ENCODE measurements around the gene SEMA6A. TPM values are rescaled to one million over a fixed set of nuclear protein-coding genes. Genes with fewer than 3 reads are reported as not detected.

Gene SEMA6A
- total RNA-seq, 1 donor from 2014 or later, result 17.8 TPM

DNA sequence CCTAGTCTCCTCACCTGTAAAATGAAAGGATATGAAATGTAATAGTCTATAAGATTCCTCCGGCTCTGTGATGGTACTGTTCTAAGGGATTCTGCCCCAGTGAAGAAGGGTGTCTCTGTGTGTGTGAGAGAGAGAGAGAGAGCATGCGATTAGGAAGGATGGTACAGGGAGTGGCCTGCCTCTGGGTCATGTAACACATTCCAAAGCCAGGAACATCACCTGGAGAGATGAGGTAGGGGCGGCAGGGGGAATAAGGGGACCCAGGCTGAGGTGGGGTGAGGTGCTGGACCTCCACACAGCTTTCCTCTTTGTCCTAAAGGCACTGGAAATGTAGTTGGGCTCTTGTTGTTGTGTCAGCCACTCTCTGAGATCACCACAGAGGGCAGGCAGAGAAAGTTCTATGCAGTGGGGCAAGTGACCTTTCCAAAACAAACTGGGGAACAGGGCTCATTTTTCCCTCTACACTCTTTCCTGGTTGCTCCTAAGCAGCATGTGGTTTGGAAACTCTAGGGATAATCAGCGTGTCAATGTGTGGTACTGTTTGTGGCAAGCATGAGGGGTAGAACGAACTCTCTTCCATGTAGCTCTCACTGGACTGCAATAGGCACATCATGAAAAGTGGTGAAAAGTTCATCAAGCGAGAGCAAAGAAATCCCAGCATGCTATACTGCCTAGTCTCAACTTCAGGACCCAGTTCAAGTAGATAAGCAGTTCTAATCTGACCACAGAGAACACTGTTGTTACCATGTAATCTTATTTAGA lies 65.0 kb downstream of the SEMA6A start:
- Histone ChIP-seq H3K27ac (no peak overlapping the region), H3K27me3 (no peaks in the 10 kb centered on the region), H3K4me3 (no peak overlapping the region), H3K36me3 (no peaks in the 10 kb centered on the region), H3K9me3 (no peaks in the 10 kb centered on the region), H3K4me1 (no peaks in the 10 kb centered on the region)
- DNase-seq (ENCODE audit: low spot score in 2 of 2), result no peak
- TF ChIP-seq, protein P1, sequence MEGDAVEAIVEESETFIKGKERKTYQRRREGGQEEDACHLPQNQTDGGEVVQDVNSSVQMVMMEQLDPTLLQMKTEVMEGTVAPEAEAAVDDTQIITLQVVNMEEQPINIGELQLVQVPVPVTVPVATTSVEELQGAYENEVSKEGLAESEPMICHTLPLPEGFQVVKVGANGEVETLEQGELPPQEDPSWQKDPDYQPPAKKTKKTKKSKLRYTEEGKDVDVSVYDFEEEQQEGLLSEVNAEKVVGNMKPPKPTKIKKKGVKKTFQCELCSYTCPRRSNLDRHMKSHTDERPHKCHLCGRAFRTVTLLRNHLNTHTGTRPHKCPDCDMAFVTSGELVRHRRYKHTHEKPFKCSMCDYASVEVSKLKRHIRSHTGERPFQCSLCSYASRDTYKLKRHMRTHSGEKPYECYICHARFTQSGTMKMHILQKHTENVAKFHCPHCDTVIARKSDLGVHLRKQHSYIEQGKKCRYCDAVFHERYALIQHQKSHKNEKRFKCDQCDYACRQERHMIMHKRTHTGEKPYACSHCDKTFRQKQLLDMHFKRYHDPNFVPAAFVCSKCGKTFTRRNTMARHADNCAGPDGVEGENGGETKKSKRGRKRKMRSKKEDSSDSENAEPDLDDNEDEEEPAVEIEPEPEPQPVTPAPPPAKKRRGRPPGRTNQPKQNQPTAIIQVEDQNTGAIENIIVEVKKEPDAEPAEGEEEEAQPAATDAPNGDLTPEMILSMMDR (IDR thresholded peaks at IDR 0.05), result no peak
- intact Hi-C loops (cut with DNase I), result no loop called here

DNA sequence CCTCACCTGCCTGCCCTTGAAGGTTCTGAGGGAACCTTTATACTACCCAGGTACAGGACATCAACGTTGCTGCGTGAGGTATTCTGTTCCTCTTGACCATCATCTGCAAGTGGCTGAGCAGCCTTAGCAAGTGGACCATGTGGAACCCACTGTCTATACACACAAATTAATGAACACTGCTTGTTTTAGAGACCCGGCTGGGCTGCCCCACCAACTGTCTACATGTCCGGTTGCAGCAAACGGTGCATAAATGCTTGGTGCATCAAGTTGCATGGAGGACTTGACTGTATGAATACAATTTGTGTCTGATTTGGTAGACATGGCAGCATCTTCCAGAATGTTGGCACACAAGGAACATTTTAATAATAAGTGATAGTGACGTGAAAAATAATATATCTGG lies 65.8 kb downstream of the SEMA6A start:
- intact Hi-C loops (cut with DNase I), result no loop called here
- TF ChIP-seq, protein P1 (IDR thresholded peaks at IDR 0.05), result no peak
- Histone ChIP-seq H3K36me3 (no peaks in the 10 kb centered on the region), H3K4me1 (no peaks in the 10 kb centered on the region), H3K27ac (no peak overlapping the region), H3K27me3 (no peaks in the 10 kb centered on the region), H3K4me3 (no peak overlapping the region), H3K9me3 (no peaks in the 10 kb centered on the region)
- no peak for DNase-seq (ENCODE audit: low spot score in 2 of 2)

GRCh38 chr5:116507941-116508655 lies 66.5 kb downstream of the SEMA6A start:
- Histone ChIP-seq H3K27ac (no peak overlapping the region), H3K4me3 (no peak overlapping the region), H3K4me1 (no peaks in the 10 kb centered on the region), H3K27me3 (no peaks in the 10 kb centered on the region), H3K9me3 (no peaks in the 10 kb centered on the region), H3K36me3 (no peaks in the 10 kb centered on the region)
- TF ChIP-seq, protein P1 (IDR thresholded peaks at IDR 0.05), result no peak
- intact Hi-C loops (cut with DNase I), result no loop called here
- no peak for DNase-seq (ENCODE audit: low spot score in 2 of 2)

- TF ChIP-seq, protein P1 (IDR thresholded peaks at IDR 0.05), result no peak
- Histone ChIP-seq H3K36me3 (no peaks in the 10 kb centered on the region), H3K27me3 (no peaks in the 10 kb centered on the region), H3K4me1 (no peaks in the 10 kb centered on the region), H3K9me3 (no peaks in the 10 kb centered on the region), H3K27ac (no peak overlapping the region), H3K4me3 (no peak overlapping the region)
- intact Hi-C loops (cut with DNase I), result no loop called here
- no peak for DNase-seq (ENCODE audit: low spot score in 2 of 2)
Measured at GRCh38 chr5:116507051-116507537, 67.5 kb downstream of the SEMA6A start.

GRCh38 chr5:116506488-116506887 lies 68.1 kb downstream of the SEMA6A start:
- TF ChIP-seq, protein P1 (IDR thresholded peaks at IDR 0.05), result no peak
- no peak for DNase-seq (ENCODE audit: low spot score in 2 of 2)
- Histone ChIP-seq H3K4me3 (no peak overlapping the region), H3K36me3 (no peaks in the 10 kb centered on the region), H3K27ac (no peak overlapping the region), H3K9me3 (no peaks in the 10 kb centered on the region), H3K27me3 (no peaks in the 10 kb centered on the region), H3K4me1 (no peaks in the 10 kb centered on the region)
- intact Hi-C loops (cut with DNase I), result no loop called here

All from ascending aorta (tissue), 2 donors.